Measurements from ENCODE around the gene PLCH1. TPM values are rescaled to one million over a fixed set of nuclear protein-coding genes. Genes with fewer than 3 reads are reported as not detected.

The PLCH1 gene
- total RNA-seq, 1 donor from 2014 or later: 4.5 TPM

DNA sequence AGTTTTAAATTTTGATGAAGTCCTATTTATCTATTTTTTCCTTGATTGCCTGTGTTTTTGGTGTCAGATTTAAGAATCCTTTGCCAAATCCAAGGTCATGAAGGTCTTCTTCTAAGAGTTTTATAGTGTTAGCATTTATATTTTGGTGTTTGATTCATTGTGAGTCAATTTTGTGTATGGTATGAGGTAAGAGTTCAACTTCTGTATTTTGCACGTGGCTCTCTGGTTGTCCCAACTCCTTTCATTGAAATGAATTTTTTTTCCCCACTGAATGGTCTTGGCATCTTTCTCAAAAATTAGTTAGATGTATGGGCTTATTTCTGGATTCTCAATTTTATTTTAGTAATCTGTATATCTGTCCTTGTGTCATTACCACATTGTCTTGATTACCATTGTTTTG is 394.3 kb downstream of the PLCH1 start:
- ATAC-seq (no peak), DNase-seq (ENCODE audit: low spot score) (no peak)
- intact Hi-C loops (cut with DNase I): loop anchor here (10.0 kb wide), 1 partner anchor 354 kb away; no protein-coding TSS in a partner anchor

DNA sequence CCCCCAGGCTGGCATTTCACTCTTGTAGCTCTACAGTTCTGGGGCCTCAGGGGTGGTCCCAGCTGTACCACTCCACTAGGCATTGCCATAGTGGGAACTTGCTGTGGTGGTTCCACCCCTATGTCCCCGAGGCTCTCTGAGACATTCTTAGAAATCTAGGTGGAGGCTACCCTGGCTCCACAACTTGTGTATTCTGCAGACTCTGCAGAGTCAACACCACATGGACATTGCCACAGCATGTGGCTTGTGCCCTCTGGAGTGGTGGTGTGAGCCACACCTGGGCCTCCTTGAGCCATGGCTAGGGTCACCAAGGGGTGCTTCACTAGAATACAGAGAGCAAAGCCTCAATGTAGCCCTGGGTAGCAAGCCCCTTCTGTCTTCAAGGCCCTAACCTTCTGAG is 397.0 kb downstream of the PLCH1 start:
- intact Hi-C loops (cut with DNase I): no loop called here
- no peak for DNase-seq (ENCODE audit: low spot score)
- ATAC-seq: no peak

DNA sequence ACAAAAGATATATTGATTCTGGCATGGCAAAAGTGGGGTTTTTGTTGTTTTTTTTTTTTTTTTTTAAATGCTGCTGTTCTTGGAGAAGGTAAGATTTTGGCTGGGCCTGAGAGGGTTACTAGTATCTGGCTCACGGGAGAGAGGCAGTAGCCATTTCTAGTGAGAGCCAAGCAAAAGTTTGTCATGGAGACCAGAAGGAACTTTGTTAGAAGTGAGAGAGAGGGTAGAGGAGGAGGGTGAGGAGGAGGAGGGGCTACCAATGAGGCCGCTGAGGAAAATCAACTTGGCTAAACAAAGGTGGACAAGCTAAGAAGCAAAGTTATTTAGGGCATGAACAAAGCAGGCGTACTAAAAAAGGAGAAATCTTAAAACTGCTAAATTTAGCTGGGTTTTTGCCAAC is 402.5 kb downstream of the PLCH1 start:
- ATAC-seq: no peak
- intact Hi-C loops (cut with DNase I): no loop called here
- DNase-seq (ENCODE audit: low spot score): no peak

DNA sequence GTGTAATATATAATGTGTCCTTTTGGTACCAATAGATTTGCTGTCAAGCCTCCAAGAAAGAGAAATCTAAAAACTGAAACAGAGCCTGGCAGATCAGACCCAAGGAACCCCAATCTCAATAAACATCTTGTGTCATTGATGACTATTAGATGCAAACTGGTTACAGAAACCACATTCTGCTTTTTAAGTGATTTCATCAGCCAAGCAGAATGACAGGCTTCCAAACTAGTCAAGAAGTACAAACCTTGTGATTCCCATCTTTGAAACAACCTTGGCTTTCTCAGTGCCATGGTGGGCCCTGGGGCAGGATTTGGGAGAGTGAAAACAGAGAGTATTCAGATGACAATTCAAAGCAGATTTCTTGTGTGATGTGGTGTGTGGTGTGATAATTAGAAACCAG is 405.8 kb downstream of the PLCH1 start:
- intact Hi-C loops (cut with DNase I): no loop called here
- DNase-seq (ENCODE audit: low spot score) (no peak), ATAC-seq (no peak)

DNA sequence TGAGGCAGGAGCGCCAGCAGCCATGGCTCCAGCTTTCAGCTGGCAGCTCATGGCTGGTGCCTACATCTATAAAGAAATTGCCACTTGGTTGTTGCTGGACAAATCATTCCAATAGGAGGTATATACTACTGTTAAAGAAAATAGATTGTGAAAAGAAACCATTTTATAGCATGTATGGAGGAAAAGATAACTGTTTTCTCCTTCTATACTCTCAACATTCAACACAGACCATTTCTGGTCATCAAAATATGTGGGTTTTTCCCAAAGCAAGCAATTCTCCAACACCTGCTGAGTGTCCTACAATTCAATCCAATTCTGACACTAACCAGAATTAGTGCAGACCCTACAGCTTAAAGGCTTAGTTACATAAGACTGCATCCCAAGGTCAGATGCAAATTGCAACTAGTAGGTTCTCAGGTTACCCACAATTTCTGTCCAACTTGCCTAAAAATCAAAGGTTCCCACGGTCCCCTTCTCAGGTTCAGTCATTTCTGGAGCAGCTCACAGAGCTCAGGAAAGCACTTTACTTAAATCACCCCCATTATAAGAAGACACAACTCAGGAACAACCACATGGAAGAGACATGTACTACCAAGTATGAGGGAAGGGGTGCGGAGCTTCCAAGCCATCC is 409.0 kb downstream of the PLCH1 start:
- ATAC-seq: no peak
- DNase-seq (ENCODE audit: low spot score): no peak
- intact Hi-C loops (cut with DNase I): no loop called here

DNA sequence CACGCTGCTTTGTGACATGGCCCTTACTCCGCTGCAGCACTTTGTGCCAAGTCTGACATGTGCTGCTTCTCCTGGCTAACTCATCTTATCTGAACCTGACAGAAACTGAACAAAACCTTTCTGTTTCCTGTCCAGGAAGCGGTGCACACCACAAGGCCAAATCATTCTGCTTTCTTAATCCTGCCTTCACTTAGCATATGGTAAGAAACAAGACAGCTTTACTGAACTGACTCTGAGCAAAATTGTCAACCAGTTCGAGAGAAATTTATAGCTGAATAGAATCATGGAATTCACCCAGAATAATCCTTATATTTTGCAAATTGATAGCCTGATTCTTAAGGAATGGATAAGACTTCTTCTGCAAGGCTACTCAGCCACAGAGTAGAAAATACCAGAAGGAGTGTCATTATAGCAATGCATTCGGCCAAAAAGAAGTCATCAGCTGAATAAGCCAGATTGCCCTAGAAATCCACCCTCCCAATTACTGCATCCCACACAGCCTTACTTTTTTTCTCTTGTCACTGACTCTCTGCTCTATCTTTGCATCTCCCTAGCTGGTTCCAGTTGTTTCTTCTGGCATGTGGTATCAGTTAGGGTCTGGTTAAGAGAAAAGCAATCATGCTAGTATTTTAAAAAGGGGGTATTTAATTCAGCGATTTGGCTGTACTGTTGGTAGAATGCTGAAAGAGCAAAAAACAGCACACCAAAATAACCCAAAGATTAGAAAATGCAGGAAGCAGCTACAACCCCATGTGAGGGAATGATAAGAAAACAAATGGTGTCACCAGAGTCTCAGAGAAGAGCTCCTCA is 409.8 kb downstream of the PLCH1 start:
- peak; percentile 30 for ATAC-seq
- intact Hi-C loops (cut with DNase I): no loop called here

DNA sequence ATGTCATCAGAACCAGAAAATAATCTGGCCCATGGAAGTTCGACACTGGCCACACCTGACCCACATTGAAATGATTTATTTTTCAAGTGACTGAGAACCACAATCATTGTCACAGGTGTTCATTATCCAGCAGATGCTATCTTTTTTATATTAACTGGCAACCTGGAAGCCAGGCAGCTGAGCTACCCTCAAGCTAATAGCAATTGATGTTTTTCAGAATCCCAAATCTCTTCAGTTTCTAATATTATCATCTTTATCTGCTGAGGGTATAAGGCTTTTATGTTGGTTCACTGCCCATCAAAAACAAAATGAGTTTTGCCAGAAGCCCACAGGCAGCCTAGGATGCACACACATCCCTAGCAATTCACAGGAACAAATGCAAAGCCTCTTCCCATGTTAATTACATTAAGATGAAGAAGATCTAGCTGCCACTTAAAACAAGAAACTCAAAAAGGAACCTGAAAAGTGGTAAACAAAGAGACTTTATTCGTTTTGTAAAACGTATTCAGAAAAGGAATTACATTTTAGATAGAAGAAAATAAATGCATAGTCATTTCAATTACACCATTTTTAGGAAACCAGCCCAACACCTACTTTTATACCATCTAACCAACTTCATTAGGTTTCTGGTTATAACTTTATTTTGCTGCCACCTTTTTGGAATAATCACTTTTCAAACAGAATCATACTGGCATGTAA is 410.5 kb downstream of the PLCH1 start:
- intact Hi-C loops (cut with DNase I): no loop called here
- no peak for DNase-seq (ENCODE audit: low spot score)
- ATAC-seq: no peak

More for the DNA sequence above, 409.8 kb downstream of the PLCH1 start:
- no peak for DNase-seq (ENCODE audit: low spot score)

DNA sequence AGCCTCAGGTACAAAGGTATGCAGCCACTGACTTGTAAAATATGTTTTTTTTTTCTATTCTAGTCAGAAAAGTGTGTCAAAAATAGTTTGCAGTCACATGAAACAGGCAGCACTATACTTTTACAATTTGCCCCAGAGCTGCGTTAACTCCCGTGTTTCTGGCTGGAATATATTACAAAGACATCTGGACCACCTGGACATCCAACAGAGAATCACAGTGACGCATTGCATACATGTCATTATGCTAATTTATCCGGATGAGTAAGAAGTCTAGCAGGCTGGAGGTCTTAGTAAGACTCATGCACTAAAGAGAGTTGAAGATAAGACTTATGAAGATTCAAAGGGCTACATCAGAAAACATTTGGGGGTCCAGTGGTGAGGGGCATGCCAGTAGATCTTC is 412.2 kb downstream of the PLCH1 start:
- no peak for DNase-seq (ENCODE audit: low spot score)
- ATAC-seq: no peak
- intact Hi-C loops (cut with DNase I): no loop called here

DNA sequence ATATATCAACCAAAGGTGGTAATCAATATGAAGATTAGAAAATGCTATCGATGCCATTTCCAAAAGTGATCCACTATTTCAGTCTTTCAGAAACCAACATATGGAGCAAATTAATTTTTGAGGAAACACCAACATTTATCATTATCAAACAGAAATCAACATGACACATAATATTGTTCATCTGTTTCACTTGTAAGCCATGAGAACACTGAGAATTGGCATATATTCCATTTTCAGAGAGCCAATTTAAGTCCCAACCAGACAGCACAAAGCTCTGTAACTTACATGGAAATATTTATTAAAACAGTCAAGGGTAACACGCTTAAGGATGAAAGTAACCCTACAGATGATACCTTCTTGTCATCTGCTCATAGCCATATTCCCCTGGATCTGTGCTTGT is 413.8 kb downstream of the PLCH1 start:
- DNase-seq (ENCODE audit: low spot score) (no peak), ATAC-seq (no peak)
- intact Hi-C loops (cut with DNase I): no loop called here

DNA sequence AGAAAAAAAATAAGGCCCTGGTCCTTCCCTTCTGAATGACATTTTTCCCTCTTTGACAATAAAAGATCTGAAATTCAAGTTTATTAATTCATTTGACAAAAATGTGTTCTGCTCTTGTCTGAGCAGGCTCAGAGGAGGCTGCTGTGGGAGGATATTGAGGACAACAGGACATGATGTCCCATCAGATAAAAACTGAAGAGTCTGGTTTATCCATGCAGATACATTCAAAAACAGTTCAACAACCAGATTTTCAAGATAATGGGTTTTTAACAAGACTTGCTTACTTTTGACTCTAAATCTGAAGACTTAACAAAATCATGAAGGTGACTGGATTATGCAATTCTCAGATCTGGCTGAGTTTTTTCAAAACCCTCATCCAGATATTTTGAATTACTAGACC is 414.5 kb downstream of the PLCH1 start:
- intact Hi-C loops (cut with DNase I): no loop called here
- no peak for ATAC-seq
- no peak for DNase-seq (ENCODE audit: low spot score)

DNA sequence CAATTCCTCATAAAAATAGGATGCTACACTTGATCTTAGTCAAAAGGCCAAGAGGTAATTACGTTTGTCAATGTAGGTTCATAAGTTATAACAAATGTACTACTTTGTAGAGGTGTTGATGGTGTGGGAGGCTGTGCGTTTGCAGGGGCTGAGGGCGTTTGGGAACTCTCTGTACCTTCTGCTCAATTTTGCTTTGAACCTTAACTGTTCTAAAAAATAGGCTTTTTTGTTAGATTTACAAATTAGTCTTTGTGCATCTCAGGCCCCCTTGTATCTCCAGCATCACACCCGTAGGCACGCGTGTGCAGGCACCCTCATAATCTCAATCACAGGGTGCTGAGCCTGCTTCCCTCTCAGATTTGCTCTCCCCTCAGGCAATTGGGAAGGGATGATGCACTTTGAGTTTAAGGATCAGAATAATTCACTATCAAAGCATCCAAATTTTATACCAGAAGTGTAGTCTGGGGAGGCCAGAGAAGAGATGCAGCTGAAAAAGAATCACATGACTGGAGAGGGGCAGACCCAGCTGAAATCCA is 415.3 kb downstream of the PLCH1 start:
- intact Hi-C loops (cut with DNase I): no loop called here
- DNase-seq (ENCODE audit: low spot score) (no peak), ATAC-seq (no peak)

DNA sequence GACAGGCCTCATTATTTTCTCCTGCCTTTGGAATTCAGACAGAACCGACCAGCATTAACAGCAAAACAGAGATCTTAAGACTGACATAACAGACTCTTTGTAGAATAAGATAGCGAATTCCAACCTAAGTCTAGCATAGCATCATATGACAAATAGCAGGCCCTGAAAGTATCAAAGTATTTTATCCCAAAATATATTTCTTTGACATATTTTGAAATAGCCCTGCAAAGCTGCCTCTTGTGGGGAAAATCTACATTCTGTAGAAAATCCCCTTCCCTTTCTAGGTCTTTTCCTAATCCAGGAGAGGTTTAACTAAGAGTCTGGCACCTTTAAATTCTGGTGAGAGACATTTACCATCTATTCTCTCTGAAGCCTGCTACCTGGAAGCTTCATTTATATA is 417.0 kb downstream of the PLCH1 start:
- intact Hi-C loops (cut with DNase I): no loop called here
- ATAC-seq: no peak
- DNase-seq (ENCODE audit: low spot score): no peak

DNA sequence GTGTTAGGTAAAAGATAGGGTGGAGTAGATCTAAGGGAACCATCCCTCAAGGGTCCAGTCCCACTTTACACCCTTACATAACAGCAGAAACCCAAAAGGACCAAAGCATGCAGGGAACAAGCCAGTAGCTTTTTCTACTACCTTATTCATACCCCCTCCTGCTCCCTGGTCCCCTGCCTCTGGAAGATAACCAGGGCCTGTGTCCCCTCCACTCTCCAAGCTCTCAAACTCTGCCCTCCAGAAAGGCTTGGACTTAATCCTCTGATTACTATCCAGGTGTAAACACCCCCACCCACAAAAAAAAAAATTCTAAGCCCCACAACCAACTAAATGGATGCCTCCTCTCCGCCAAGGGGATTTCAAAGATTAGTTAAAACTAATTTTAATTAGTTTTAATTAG is 417.4 kb downstream of the PLCH1 start:
- intact Hi-C loops (cut with DNase I): no loop called here
- DNase-seq (ENCODE audit: low spot score) (no peak), ATAC-seq (no peak)

DNA sequence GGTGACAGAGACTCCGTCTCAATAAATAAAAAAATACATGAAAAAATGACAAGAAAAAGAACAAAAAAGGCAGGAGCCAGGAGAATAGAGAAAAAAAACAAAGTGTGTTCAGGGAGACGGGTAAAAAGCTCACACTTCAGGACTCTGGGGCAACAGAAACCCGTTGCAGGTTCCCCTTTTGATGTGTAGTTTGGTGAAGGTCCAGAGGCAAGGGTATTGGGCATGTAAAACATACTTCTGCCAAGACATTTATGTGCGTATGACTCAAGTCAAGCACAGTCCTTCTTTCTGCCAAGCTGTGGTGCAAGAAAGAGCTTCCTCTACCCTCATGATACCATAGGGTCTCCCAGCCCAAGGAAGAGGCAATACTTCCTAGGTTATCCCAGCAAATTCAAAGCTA is 418.0 kb downstream of the PLCH1 start:
- ATAC-seq: no peak
- no peak for DNase-seq (ENCODE audit: low spot score)
- intact Hi-C loops (cut with DNase I): no loop called here

DNA sequence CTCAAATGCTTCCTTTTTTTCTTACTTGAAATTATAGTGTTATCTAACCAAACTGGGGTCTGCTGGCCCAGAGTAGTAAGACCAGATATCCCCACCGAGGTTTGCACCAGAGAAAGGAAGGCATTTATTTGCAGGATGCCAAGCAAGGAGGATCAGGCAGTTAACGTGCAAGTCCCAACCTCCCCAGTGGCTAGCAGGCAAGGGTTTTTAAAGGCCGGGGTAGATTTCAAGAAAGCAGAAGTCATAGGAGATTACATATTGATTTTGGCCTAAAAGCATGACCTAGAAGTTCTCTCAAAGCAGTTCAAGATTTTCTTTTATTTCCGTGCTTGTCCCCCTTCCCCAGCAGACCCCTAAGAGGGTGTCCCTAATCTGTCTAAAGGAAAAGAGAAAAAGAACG is 418.6 kb downstream of the PLCH1 start:
- no peak for ATAC-seq
- intact Hi-C loops (cut with DNase I): no loop called here

More for the DNA sequence above, 418.6 kb downstream of the PLCH1 start:
- no peak for DNase-seq (ENCODE audit: low spot score)

Other genes starting within 250 kb of the PLCH1 start
- 6.2 TPM for gene C3orf33, start 61.2 kb upstream of the PLCH1 start, total RNA-seq
- gene SLC33A1, start 109.4 kb upstream of the PLCH1 start, total RNA-seq: 29.3 TPM
- 48.7 TPM for gene GMPS, start 125.6 kb upstream of the PLCH1 start, total RNA-seq